HepG2 (cell line): Measurements from ENCODE around the gene FANK1. TPM values are rescaled to one million over a fixed set of nuclear protein-coding genes. Genes with fewer than 3 reads are reported as not detected.

Experiments used
- ATAC-seq: fragments of 200-7000 bp; cut with Tn5 transposase; 3 replicates; pipeline ENCODE4 v1.9.1; 2020; ENCODE audit warnings: mild to moderate bottlenecking, moderate library complexity
- BruUV-seq: library from RNA; stranded (reverse); fragments of 400-500 nt; replicated peaks from 2 replicates; lab custom pipeline; 2021; lab: Mats Ljungman, UMichigan
- CTCF ChIA-PET: fragments of 300-600 bp; formaldehyde crosslinking; extraction: SDS; loops from one replicate; lab custom pipeline; 2021; ENCODE audit warnings: low total read pairs, inconsistent platforms, low intra/inter-chr PET ratio; lab: Yijun Ruan, JAX
- POLR2A ChIA-PET: fragments of 350-600 bp; sonication (Branson Sonifier 250); formaldehyde crosslinking; loops from one replicate; lab custom pipeline; 2020; ENCODE audit warnings: antibody characterized with exemption, inconsistent platforms; lab: Yijun Ruan, JAX
- DNase-seq: peaks from one replicate; pipeline ENCODE4 v3.0.0-alpha.2; 2015; ENCODE audit warnings: low spot score
- FAIRE-seq: peaks from 3 replicates; lab custom pipeline; 2011; peaks lifted over from hg19 to GRCh38; lab: Jason Lieb, UNC
- H2AFZ ChIP-seq: one replicate; pipeline ENCODE4 v1.6.1; 2011; ENCODE audit warnings: low read length, inconsistent platforms
- H3K27ac ChIP-seq: fragments of 300-600 bp; 3 replicates; pipeline ENCODE4 v1.8.0; 2011; ENCODE audit warnings: mixed run types, mild to moderate bottlenecking, mixed read lengths, low read length, inconsistent platforms; ENCODE audit not compliant: insufficient read depth; ENCODE audit errors: extremely low read length
- H3K27me3 ChIP-seq, 2 experiments: fragments of 200-600 bp in 1 of 2; 2 replicates in 1 of 2; 3 replicates in 1 of 2; pipeline versions ENCODE4 v1.6.0 to v1.8.0; 2011; ENCODE audit warnings: low read length in 2 of 2, mild to moderate bottlenecking in 2 of 2, moderate library complexity in 2 of 2, inconsistent platforms in 1 of 2; ENCODE audit not compliant: insufficient read depth in 2 of 2, control insufficient read depth in 1 of 2
- H3K36me3 ChIP-seq, 2 experiments: fragments of 200-600 bp in 1 of 2; replicated peaks in 1 of 2; 2 replicates in 1 of 2; 3 replicates in 1 of 2; pipeline versions ENCODE4 v1.5.1 to v1.8.0; 2011; ENCODE audit warnings: low read length in 2 of 2, inconsistent platforms in 1 of 2; ENCODE audit not compliant: insufficient read depth in 2 of 2, control insufficient read depth in 1 of 2
- H3K4me1 ChIP-seq: 2 replicates; pipeline ENCODE4 v1.5.1; 2012; ENCODE audit warnings: low read length, inconsistent platforms; ENCODE audit not compliant: insufficient read depth
- H3K4me2 ChIP-seq: 2 replicates; pipeline ENCODE4 v1.6.0; 2011; ENCODE audit warnings: low read depth, low read length, inconsistent platforms
- H3K4me3 ChIP-seq, 3 experiments: fragments of 200-600 bp in 1 of 3; sonication (generic), shearing (Covaris generic) in 1 of 3; replicated peaks in 1 of 3; 2 replicates each; pipeline ENCODE4 v1.5.1; 2011 to 2016; ENCODE audit warnings: low read length in 3 of 3, inconsistent platforms in 2 of 3, low read depth in 2 of 3, mild to moderate bottlenecking in 2 of 3, control low read depth in 1 of 3, mixed read lengths in 1 of 3; ENCODE audit not compliant: insufficient read depth in 1 of 3
- H3K79me2 ChIP-seq: one replicate; pipeline ENCODE4 v1.6.1; 2011; ENCODE audit warnings: low read length, inconsistent platforms; ENCODE audit not compliant: insufficient read depth
- H3K9ac ChIP-seq: 2 replicates; pipeline ENCODE4 v1.6.0; 2011; ENCODE audit warnings: mild to moderate bottlenecking, low read depth, low read length, inconsistent platforms; ENCODE audit not compliant: insufficient read depth
- H3K9me3 ChIP-seq: 2 replicates; pipeline ENCODE4 v1.5.1; 2012; ENCODE audit warnings: mild to moderate bottlenecking, low read length
- H4K20me1 ChIP-seq: 2 replicates; pipeline ENCODE4 v1.6.0; 2011; ENCODE audit warnings: inconsistent platforms, mild to moderate bottlenecking, low read length, moderate library complexity; ENCODE audit not compliant: insufficient read depth
- FOSL2 ChIP-seq: sonication (generic); formaldehyde crosslinking; IDR thresholded peaks from 2 replicates; pipeline ENCODE4 v1.4.0; 2020; ENCODE audit warnings: missing genetic modification reagents
- FOXA1 ChIP-seq, 2 experiments: fragments of 450-650 bp in 1 of 2; sonication (generic) in 1 of 2; formaldehyde crosslinking in 1 of 2; IDR thresholded peaks; 2 replicates each; pipeline versions ENCODE4 v1.4.0 to v1.6.1; 2016 to 2020; ENCODE audit warnings: missing genetic modification reagents in 1 of 2
- STAG1 ChIP-seq: sonication (generic); formaldehyde crosslinking; IDR thresholded peaks from 2 replicates; pipeline ENCODE4 v1.4.0; 2020; ENCODE audit warnings: missing genetic modification reagents
- ZNF83 ChIP-seq: sonication (generic); formaldehyde crosslinking; IDR thresholded peaks from 2 replicates; pipeline ENCODE4 v1.4.0; 2020; ENCODE audit warnings: missing genetic modification reagents, mild to moderate bottlenecking, borderline replicate concordance
- WGBS: methylation state at CpG from one replicate; pipeline ENCODE4 v1.1.6; 2017; ENCODE audit warnings: low lambda C conversion rate; 5-methylcytosine and 5-hydroxymethylcytosine counted together
- in situ Hi-C: cut with HindIII; loops from 2 replicates; pipeline ENCODE4 v1.10.0; 2017; ENCODE audit warnings: low pct_unique_long_range_greater_than_20kb; ENCODE audit not compliant: extremely low pct_ligation_motif_present
- intact Hi-C: fragments of 100-400 bp; cut with micrococcal nuclease; formaldehyde crosslinking; loops from one replicate; pipeline ENCODE4 v1.10.0; 2022; ENCODE audit not compliant: unreplicated experiment
- polyA plus RNA-seq, 8 experiments: library from polyadenylated mRNA; depleted of rRNA in 3 of 8; stranded (reverse) in 7 of 8; unstranded in 1 of 8; fragments of >200 nt; fragmentation: Illumina TruSeq in 4 of 8; extraction: Trizol in 4 of 8; gene quantifications; 2 replicates each; pipeline versions ENCODE4 v1.2.1 to v1.2.3, GENCODE V29; 2011 to 2016; ENCODE audit warnings: low read depth in 4 of 8, missing spikeins in 1 of 8, mixed read lengths in 1 of 8; ENCODE audit not compliant: insufficient read depth in 1 of 8
- total RNA-seq, 5 experiments: library from RNA; depleted of rRNA; stranded (reverse); fragments of >200 nt; fragmentation: Illumina TruSeq; extraction: Trizol; gene quantifications; 2 replicates each; pipeline ENCODE4 v1.2.3, GENCODE V29; 2016; ENCODE audit warnings: low read depth in 1 of 5
- TF ChIP-seq, protein P1 (sequence below): sonication (generic); formaldehyde crosslinking; IDR thresholded peaks from 2 replicates; pipeline ENCODE4 v1.5.0; 2020; ENCODE audit warnings: mild to moderate bottlenecking, missing genetic modification reagents, borderline replicate concordance
- TF ChIP-seq, protein P2 (sequence below): sonication (generic); formaldehyde crosslinking; IDR thresholded peaks from 2 replicates; pipeline ENCODE4 v1.5.0; 2020; ENCODE audit warnings: mild to moderate bottlenecking, missing genetic modification reagents, moderate library complexity

The FANK1 gene
- total and polyA plus RNA-seq, 2 of the 13 experiments (the other 11 are each of a cell fraction or from before 2014, with no cell fraction given) = 0.22 TPM; not detected in 1

DNA sequence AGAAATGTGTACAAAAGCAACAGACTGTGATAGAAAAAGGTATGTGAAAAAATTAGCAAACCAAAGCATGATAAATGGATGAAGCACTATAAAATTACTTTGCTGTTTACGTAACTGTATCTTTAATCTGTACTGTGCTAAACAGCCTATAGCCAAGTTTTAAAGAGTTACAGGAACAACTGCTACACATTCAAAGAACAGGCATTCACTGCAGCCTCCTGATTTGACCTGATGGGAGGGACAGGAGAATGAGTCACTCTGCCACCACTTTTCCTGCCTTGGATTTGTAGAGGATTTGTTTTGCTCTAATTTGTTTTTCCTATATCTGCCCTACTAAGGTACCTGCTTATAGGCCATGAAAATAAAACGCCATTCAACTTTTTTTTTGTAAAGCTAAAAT lies 116.1 kb downstream of the FANK1 start:
- BruUV-seq = no TSS peak
- CTCF ChIA-PET = no interaction called here
- ATAC-seq (no peak), FAIRE-seq (no peak), DNase-seq (no peak)
- Histone ChIP-seq H3K27me3 (peaks cover 0 to 14% of the 10 kb centered on the region in 2 experiments; a peak in 4 of 5 replicates), H3K9me3 (no peaks in the 10 kb centered on the region), H3K4me2 (no peak overlapping the region), H3K4me3 (no peak overlapping the region), H3K36me3 (no peaks in the 10 kb centered on the region), H2AFZ (no peak overlapping the region), H3K27ac (no peak overlapping the region), H3K79me2 (no peaks in the 10 kb centered on the region), H4K20me1 (no peaks in the 10 kb centered on the region), H3K4me1 (no peaks in the 10 kb centered on the region), H3K9ac (no peak overlapping the region)
- POLR2A ChIA-PET = no interaction called here
- WGBS = 24% methylated on average over 2 of the region's 2 CpGs
- intact Hi-C loops = no loop called here
- in situ Hi-C loops = no loop called here
- TF ChIP-seq, protein P1, sequence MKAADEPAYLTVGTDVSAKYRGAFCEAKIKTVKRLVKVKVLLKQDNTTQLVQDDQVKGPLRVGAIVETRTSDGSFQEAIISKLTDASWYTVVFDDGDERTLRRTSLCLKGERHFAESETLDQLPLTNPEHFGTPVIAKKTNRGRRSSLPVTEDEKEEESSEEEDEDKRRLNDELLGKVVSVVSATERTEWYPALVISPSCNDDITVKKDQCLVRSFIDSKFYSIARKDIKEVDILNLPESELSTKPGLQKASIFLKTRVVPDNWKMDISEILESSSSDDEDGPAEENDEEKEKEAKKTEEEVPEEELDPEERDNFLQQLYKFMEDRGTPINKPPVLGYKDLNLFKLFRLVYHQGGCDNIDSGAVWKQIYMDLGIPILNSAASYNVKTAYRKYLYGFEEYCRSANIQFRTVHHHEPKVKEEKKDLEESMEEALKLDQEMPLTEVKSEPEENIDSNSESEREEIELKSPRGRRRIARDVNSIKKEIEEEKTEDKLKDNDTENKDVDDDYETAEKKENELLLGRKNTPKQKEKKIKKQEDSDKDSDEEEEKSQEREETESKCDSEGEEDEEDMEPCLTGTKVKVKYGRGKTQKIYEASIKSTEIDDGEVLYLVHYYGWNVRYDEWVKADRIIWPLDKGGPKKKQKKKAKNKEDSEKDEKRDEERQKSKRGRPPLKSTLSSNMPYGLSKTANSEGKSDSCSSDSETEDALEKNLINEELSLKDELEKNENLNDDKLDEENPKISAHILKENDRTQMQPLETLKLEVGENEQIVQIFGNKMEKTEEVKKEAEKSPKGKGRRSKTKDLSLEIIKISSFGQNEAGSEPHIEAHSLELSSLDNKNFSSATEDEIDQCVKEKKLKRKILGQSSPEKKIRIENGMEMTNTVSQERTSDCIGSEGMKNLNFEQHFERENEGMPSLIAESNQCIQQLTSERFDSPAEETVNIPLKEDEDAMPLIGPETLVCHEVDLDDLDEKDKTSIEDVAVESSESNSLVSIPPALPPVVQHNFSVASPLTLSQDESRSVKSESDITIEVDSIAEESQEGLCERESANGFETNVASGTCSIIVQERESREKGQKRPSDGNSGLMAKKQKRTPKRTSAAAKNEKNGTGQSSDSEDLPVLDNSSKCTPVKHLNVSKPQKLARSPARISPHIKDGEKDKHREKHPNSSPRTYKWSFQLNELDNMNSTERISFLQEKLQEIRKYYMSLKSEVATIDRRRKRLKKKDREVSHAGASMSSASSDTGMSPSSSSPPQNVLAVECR (CRISPR knock-in tag) = no peak

- no peaks in the 10 kb centered on the region for H3K36me3 ChIP-seq
- BruUV-seq = no TSS peak
- WGBS = 1% methylated on average over 7 of the region's 10 CpGs
- H3K79me2 ChIP-seq = no peaks in the 10 kb centered on the region
- H3K4me2 ChIP-seq = no peak overlapping the region
- ATAC-seq (peak; percentile 69), FAIRE-seq (no peak), DNase-seq (no peak)
- H3K9me3 ChIP-seq = no peaks in the 10 kb centered on the region
- in situ Hi-C loops (no loop called here), intact Hi-C loops (no loop called here)
- no peak overlapping the region; a peak in 1 of 6 replicates for H3K4me3 ChIP-seq
- no peak overlapping the region for H2AFZ ChIP-seq
- ChIA-PET CTCF (no interaction called here), POLR2A (no interaction called here)
- H3K9ac ChIP-seq = no peak overlapping the region
- no peaks in the 10 kb centered on the region for H3K4me1 ChIP-seq
- H3K27me3 ChIP-seq = peaks cover 0 to 9% of the 10 kb centered on the region in 2 experiments; a peak in 4 of 5 replicates
- H3K27ac ChIP-seq = no peak overlapping the region
- no peaks in the 10 kb centered on the region for H4K20me1 ChIP-seq
- TF ChIP-seq ZNF83 (CRISPR knock-in tag) (no peak), STAG1 (CRISPR knock-in tag) (peak; percentile 50), FOSL2 (peak; percentile 60; the same call in 1 of the 2 replicates), FOXA1 (IDR thresholded peaks at IDR 0.05) (no peak), FOXA1 (CRISPR knock-in tag; IDR thresholded peaks at IDR 0.05) (0 out of 2 replicates have a peak, but pooled peaks have one; percentile 36)
- TF ChIP-seq, protein P2, sequence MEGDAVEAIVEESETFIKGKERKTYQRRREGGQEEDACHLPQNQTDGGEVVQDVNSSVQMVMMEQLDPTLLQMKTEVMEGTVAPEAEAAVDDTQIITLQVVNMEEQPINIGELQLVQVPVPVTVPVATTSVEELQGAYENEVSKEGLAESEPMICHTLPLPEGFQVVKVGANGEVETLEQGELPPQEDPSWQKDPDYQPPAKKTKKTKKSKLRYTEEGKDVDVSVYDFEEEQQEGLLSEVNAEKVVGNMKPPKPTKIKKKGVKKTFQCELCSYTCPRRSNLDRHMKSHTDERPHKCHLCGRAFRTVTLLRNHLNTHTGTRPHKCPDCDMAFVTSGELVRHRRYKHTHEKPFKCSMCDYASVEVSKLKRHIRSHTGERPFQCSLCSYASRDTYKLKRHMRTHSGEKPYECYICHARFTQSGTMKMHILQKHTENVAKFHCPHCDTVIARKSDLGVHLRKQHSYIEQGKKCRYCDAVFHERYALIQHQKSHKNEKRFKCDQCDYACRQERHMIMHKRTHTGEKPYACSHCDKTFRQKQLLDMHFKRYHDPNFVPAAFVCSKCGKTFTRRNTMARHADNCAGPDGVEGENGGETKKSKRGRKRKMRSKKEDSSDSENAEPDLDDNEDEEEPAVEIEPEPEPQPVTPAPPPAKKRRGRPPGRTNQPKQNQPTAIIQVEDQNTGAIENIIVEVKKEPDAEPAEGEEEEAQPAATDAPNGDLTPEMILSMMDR (CRISPR knock-in tag) = peak; percentile 65
Measured at GRCh38 chr10:126013489-126014281, 117.3 kb downstream of the FANK1 start.
